Caco-2 (cell line): ENCODE data around the gene PLD4. TPM values are rescaled to one million over a fixed set of nuclear protein-coding genes. Genes with fewer than 3 reads are reported as not detected.
A peak's percentile ranks its signal among the peaks of the same experiment; 100 is the strongest.

Source experiments
- BruUV-seq: library from RNA; stranded (reverse); fragments of 400-500 nt; replicated peaks from 2 replicates; lab custom pipeline; 2021; lab: Mats Ljungman, UMichigan
- CTCF ChIA-PET: fragments of 300-600 bp; sonication (Branson Sonifier 250); formaldehyde crosslinking; loops from one replicate; lab custom pipeline; 2022; ENCODE audit warnings: antibody characterized with exemption; lab: Charles Lee
- POLR2A ChIA-PET: fragments of 300-600 bp; sonication (Branson Sonifier 250); formaldehyde crosslinking; loops from one replicate; lab custom pipeline; 2022; ENCODE audit warnings: antibody characterized with exemption; lab: Charles Lee
- DNase-seq, 2 experiments: peaks; one replicate each; pipeline versions ENCODE4 v3.0.0 to v3.0.0-alpha.2; 2020 to 2022
- H3K27me3 ChIP-seq: replicated peaks from 2 replicates; pipeline ENCODE4 v1.6.0; 2011; ENCODE audit warnings: low read length; ENCODE audit not compliant: control insufficient read depth, insufficient read depth
- H3K36me3 ChIP-seq: 2 replicates; pipeline ENCODE4 v1.5.1; 2011; ENCODE audit warnings: low read length; ENCODE audit not compliant: control insufficient read depth, insufficient read depth
- H3K4me1 ChIP-seq: fragments of 250-450 bp; sonication (Bioruptor Pico); 2 replicates; pipeline ENCODE4 v1.5.1; 2020; ENCODE audit warnings: mild to moderate bottlenecking
- H3K4me3 ChIP-seq: 2 replicates; pipeline ENCODE4 v1.5.1; 2011; ENCODE audit warnings: low read depth, mild to moderate bottlenecking, control low read depth, low read length
- H3K9me3 ChIP-seq: fragments of 250-450 bp; sonication (Bioruptor Pico); 2 replicates; pipeline ENCODE4 v1.5.1; 2020; ENCODE audit warnings: mild to moderate bottlenecking, moderate library complexity
- H3K27ac Mint-ChIP-seq: one replicate; pipeline ENCODE4 v1.8.0; 2022; ENCODE audit warnings: mixed read lengths; ENCODE audit not compliant: unreplicated experiment
- H3K27me3 Mint-ChIP-seq: one replicate; pipeline ENCODE4 v1.8.0; 2022; ENCODE audit warnings: mixed read lengths; ENCODE audit not compliant: insufficient read depth, unreplicated experiment
- H3K36me3 Mint-ChIP-seq: one replicate; pipeline ENCODE4 v1.8.0; 2022; ENCODE audit warnings: mild to moderate bottlenecking, mixed read lengths; ENCODE audit not compliant: insufficient read depth, unreplicated experiment
- H3K4me1 Mint-ChIP-seq: one replicate; pipeline ENCODE4 v1.8.0; 2022; ENCODE audit warnings: low read depth, mixed read lengths; ENCODE audit not compliant: unreplicated experiment
- H3K4me3 Mint-ChIP-seq: one replicate; pipeline ENCODE4 v1.8.0; 2022; ENCODE audit warnings: mild to moderate bottlenecking, moderate library complexity, mixed read lengths; ENCODE audit not compliant: unreplicated experiment
- H3K9me3 Mint-ChIP-seq: one replicate; pipeline ENCODE4 v1.8.0; 2022; ENCODE audit warnings: mixed read lengths; ENCODE audit not compliant: unreplicated experiment
- CTCF ChIP-seq, 2 experiments: fragments of 200-600 bp in 1 of 2; IDR thresholded peaks; 1 replicate in 1 of 2; 2 replicates in 1 of 2; pipeline versions ENCODE4 v1.5.1 to v1.8.0; 2011 to 2022; ENCODE audit warnings: antibody characterized with exemption in 1 of 2, control low read depth in 1 of 2, inconsistent platforms in 1 of 2, low read depth in 1 of 2, low read length in 1 of 2, mild to moderate bottlenecking in 1 of 2, moderate library complexity in 1 of 2; ENCODE audit not compliant: insufficient read depth in 1 of 2, severe bottlenecking in 1 of 2, unreplicated experiment in 1 of 2
- intact Hi-C: fragments of 100-400 bp; cut with micrococcal nuclease; formaldehyde crosslinking; loops from one replicate; pipeline ENCODE4 v1.10.0; 2022; ENCODE audit not compliant: unreplicated experiment
- total RNA-seq: library from RNA; stranded (reverse); gene quantifications from 2 replicates; pipeline ENCODE4 v1.2.3, GENCODE V29; 2022

The PLD4 gene
- total RNA-seq, 1 experiment from 2014 or later: not detected

- H3K36me3 Mint-ChIP-seq: peaks cover 21% of the 10 kb centered on the region
- intact Hi-C loops: no loop called here
- Histone ChIP-seq H3K36me3 (no peaks in the 10 kb centered on the region; the same call in 1 of the 2 replicates), H3K4me1 (peaks cover 4% of the 10 kb centered on the region; the same call in 1 of the 2 replicates), H3K4me3 (no peak overlapping the region), H3K9me3 (no peaks in the 10 kb centered on the region), H3K27me3 (no peaks in the 10 kb centered on the region)
- no peak overlapping the region for H3K4me3 Mint-ChIP-seq
- no peak for DNase-seq
- no TSS peak for BruUV-seq
- no peak overlapping the region for H3K27ac Mint-ChIP-seq
- CTCF ChIA-PET: no interaction called here
- no peaks in the 10 kb centered on the region for H3K27me3 Mint-ChIP-seq
- no peaks in the 10 kb centered on the region for H3K9me3 Mint-ChIP-seq
- TF ChIP-seq CTCF (IDR thresholded peaks at IDR 0.05; ENCODE audit: insufficient read depth in 1 of 2, low read depth in 1 of 2, low read length in 1 of 2, severe bottlenecking in 1 of 2, unreplicated experiment in 1 of 2): no peak
- no peaks in the 10 kb centered on the region for H3K4me1 Mint-ChIP-seq
- POLR2A ChIA-PET: no interaction called here
Observed at GRCh38 chr14:104878582-104878981, 46.1 kb upstream of the PLD4 start.

DNA sequence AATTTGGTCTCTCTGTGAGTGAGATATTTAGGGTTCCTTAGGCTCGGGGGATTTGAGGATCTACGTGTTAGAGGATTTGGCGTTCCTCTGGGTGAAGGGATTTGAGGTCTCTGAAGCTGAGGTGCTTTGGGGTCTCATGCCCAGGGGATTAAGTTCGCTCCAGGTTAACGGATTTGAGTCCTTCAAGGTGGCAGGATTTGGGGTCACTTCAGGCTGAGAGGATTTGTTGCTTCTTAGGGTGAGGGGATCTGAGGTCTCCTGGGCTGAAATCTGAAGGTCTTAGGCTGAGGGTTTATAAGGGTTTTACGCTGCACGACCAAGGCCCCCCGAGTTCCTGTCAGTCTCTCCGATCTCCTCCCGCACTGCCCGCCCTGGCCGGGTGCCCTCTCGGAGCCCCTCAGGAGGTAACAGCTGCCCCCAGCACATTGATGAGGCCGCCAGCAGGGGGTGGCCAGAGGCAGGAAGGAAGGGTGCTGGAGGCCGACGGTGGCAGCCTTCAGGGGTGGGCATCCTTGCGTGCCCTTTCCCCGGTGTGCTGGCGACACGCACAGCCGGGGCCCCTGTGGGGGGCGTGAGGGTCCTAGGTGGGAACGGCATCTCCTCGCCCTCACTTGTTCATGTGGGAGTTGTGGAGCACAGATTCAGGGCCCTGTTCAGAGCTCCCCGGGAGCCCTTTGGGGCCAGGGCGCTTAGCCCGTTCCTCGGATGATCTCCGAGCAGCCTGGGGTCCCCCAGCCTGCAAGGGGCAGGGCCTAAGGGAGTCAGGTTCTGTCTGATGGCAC lies 45.3 kb upstream of the PLD4 start:
- H3K4me1 Mint-ChIP-seq: no peaks in the 10 kb centered on the region
- ChIA-PET POLR2A (no interaction called here), CTCF (no interaction called here)
- Histone ChIP-seq H3K27me3 (no peaks in the 10 kb centered on the region), H3K9me3 (no peaks in the 10 kb centered on the region), H3K4me3 (no peak overlapping the region), H3K4me1 (peaks cover 4% of the 10 kb centered on the region; the same call in 1 of the 2 replicates), H3K36me3 (no peaks in the 10 kb centered on the region; the same call in 1 of the 2 replicates)
- no peaks in the 10 kb centered on the region for H3K27me3 Mint-ChIP-seq
- no peak for DNase-seq
- peaks cover 21% of the 10 kb centered on the region for H3K36me3 Mint-ChIP-seq
- H3K27ac Mint-ChIP-seq: no peak overlapping the region
- H3K4me3 Mint-ChIP-seq: no peak overlapping the region
- intact Hi-C loops: no loop called here
- no peaks in the 10 kb centered on the region for H3K9me3 Mint-ChIP-seq
- TF ChIP-seq CTCF (IDR thresholded peaks at IDR 0.05; ENCODE audit: insufficient read depth in 1 of 2, low read depth in 1 of 2, low read length in 1 of 2, severe bottlenecking in 1 of 2, unreplicated experiment in 1 of 2): peak in 1 of 2 experiments; percentile 5
- no TSS peak for BruUV-seq

- H3K4me3 ChIP-seq: no peak overlapping the region
- ChIA-PET POLR2A (no interaction called here), CTCF (no interaction called here)
- Mint-ChIP-seq H3K9me3 (no peaks in the 10 kb centered on the region), H3K4me3 (no peak overlapping the region), H3K36me3 (peaks cover 21% of the 10 kb centered on the region), H3K27me3 (no peaks in the 10 kb centered on the region), H3K4me1 (no peaks in the 10 kb centered on the region), H3K27ac (no peak overlapping the region)
- no peaks in the 10 kb centered on the region for H3K9me3 ChIP-seq
- H3K4me1 ChIP-seq: peaks cover 4% of the 10 kb centered on the region; the same call in 1 of the 2 replicates
- TF ChIP-seq CTCF (IDR thresholded peaks at IDR 0.05; ENCODE audit: insufficient read depth in 1 of 2, low read depth in 1 of 2, low read length in 1 of 2, severe bottlenecking in 1 of 2, unreplicated experiment in 1 of 2): no peak
- no peaks in the 10 kb centered on the region for H3K27me3 ChIP-seq
- intact Hi-C loops: no loop called here
- BruUV-seq: no TSS peak
- no peaks in the 10 kb centered on the region; the same call in 1 of the 2 replicates for H3K36me3 ChIP-seq
- DNase-seq: no peak
Observed at GRCh38 chr14:104879983-104880565, 44.6 kb upstream of the PLD4 start.
